ENCODE measurements around the gene PTPRC.

GRCh38 chr1:198647055-198647454, 8.2 kb downstream of the PTPRC start:
- no peak for TF ChIP-seq EZH2 (IDR thresholded peaks at IDR 0.05; ENCODE audit: low read length)
- no peak for TF ChIP-seq CTCF (optimal IDR thresholded peaks at IDR 0.05 in 1 of 3, IDR thresholded peaks at IDR 0.05 in 1 of 3, conservative IDR thresholded peaks at IDR 0.05 in 1 of 3; ENCODE audit: extremely low read depth in 1 of 3, insufficient read depth in 2 of 3, low read length in 3 of 3)

All from keratinocyte (primary cell).